DOHH2 (cell line): ENCODE results near the gene EBP.
A peak's percentile ranks its signal among the peaks of the same experiment; 100 is the strongest.
"Not testable (repeated sequence)": the region's sequence is repeated elsewhere in the genome, so short reads cannot be mapped to it uniquely, and the experiment has no call there.

ENCODE experiments used
- H3F3A ChIP-seq: fragments of 200-600 bp; sonication (generic), shearing (Covaris generic); 2 replicates; pipeline ENCODE4 v1.6.0; 2016; ENCODE audit warnings: antibody characterized with exemption, mild to moderate bottlenecking; ENCODE audit not compliant: control insufficient read depth, insufficient read depth
- H3K27ac ChIP-seq: fragments of 200-600 bp; sonication (generic); 2 replicates; pipeline ENCODE4 v1.5.1; 2014; ENCODE audit warnings: low read depth, mild to moderate bottlenecking, low read length, moderate library complexity
- H3K27me3 ChIP-seq: fragments of 200-600 bp; sonication (generic); 2 replicates; pipeline ENCODE4 v1.6.1; 2014; ENCODE audit warnings: mild to moderate bottlenecking, low read length, mixed read lengths; ENCODE audit not compliant: control insufficient read depth
- H3K36me3 ChIP-seq: fragments of 200-600 bp; sonication (generic); 2 replicates; pipeline ENCODE4 v1.6.1; 2014; ENCODE audit warnings: mild to moderate bottlenecking, low read length, moderate library complexity, mixed read lengths; ENCODE audit not compliant: control insufficient read depth
- H3K4me1 ChIP-seq: fragments of 200-600 bp; sonication (generic); 2 replicates; pipeline ENCODE4 v1.6.1; 2014; ENCODE audit warnings: mild to moderate bottlenecking, low read length, mixed read lengths; ENCODE audit not compliant: control insufficient read depth
- H3K4me2 ChIP-seq: fragments of 200-600 bp; sonication (generic); 2 replicates; pipeline ENCODE4 v1.6.0; 2014; ENCODE audit warnings: mild to moderate bottlenecking, low read length, moderate library complexity
- H3K4me3 ChIP-seq: fragments of 200-600 bp; sonication (generic); 2 replicates; pipeline ENCODE4 v1.5.1; 2014; ENCODE audit warnings: mild to moderate bottlenecking, low read length, mixed read lengths
- H3K79me2 ChIP-seq: fragments of 200-600 bp; sonication (generic); 2 replicates; pipeline ENCODE4 v1.6.1; 2014; ENCODE audit warnings: mild to moderate bottlenecking, low read length, mixed read lengths; ENCODE audit not compliant: control insufficient read depth
- H3K9me2 ChIP-seq: fragments of 200-600 bp; sonication (generic); replicated peaks from 2 replicates; pipeline ENCODE4 v1.6.1; 2014; ENCODE audit warnings: mild to moderate bottlenecking, low read length, mixed read lengths; ENCODE audit not compliant: control insufficient read depth
- H3K9me3 ChIP-seq: fragments of 200-600 bp; sonication (generic); 2 replicates; pipeline ENCODE4 v1.6.1; 2014; ENCODE audit warnings: antibody characterized with exemption, low read length, mixed read lengths; ENCODE audit not compliant: control insufficient read depth, insufficient read depth
- H4K20me1 ChIP-seq: fragments of 200-600 bp; sonication (generic); 2 replicates; pipeline ENCODE4 v1.6.0; 2014; ENCODE audit warnings: low read depth, mild to moderate bottlenecking, antibody characterized with exemption, low read length, moderate library complexity; ENCODE audit not compliant: control insufficient read depth, insufficient read depth
- CTCF ChIP-seq: fragments of 200-600 bp; sonication (generic); IDR thresholded peaks from one replicate; pipeline ENCODE4 v1.5.1; 2014; ENCODE audit warnings: antibody characterized with exemption, mild to moderate bottlenecking, low read depth, low read length; ENCODE audit not compliant: poor library complexity, severe bottlenecking
- EZH2phosphoT487 ChIP-seq: fragments of 200-600 bp; sonication (generic); IDR thresholded peaks from 2 replicates; pipeline ENCODE4 v1.6.1; 2017; ENCODE audit warnings: borderline replicate concordance, mild to moderate bottlenecking, antibody characterized with exemption, low read length, moderate library complexity, mixed read lengths

EBP gene

GRCh38 chrX:48541140-48541814 is 19.7 kb downstream of the EBP start:
- H3K4me1 ChIP-seq: peaks cover 19% of the 10 kb centered on the region
- H3K79me2 ChIP-seq: peaks cover 16% of the 10 kb centered on the region
- H3K9me3 ChIP-seq: no peaks in the 10 kb centered on the region
- H4K20me1 ChIP-seq: no peaks in the 10 kb centered on the region
- peaks cover 8% of the 10 kb centered on the region for H3K36me3 ChIP-seq
- no peaks in the 10 kb centered on the region for H3K27me3 ChIP-seq
- H3K4me3 ChIP-seq: no peak overlapping the region; the same call in 1 of the 2 replicates
- H3F3A ChIP-seq: no peaks in the 10 kb centered on the region
- no peaks in the 10 kb centered on the region for H3K9me2 ChIP-seq
- H3K27ac ChIP-seq: no peak overlapping the region
- TF ChIP-seq CTCF (no peak), EZH2phosphoT487 (no peak)
- H3K4me2 ChIP-seq: peak overlapping the region; percentile 86

GRCh38 chrX:48548871-48549270 is 27.3 kb downstream of the EBP start:
- peaks cover 14% of the 10 kb centered on the region for H3K4me1 ChIP-seq
- no peak overlapping the region for H3K4me2 ChIP-seq
- TF ChIP-seq EZH2phosphoT487 (no peak), CTCF (no peak)
- H4K20me1 ChIP-seq: no peaks in the 10 kb centered on the region
- H3K36me3 ChIP-seq: peaks cover 5% of the 10 kb centered on the region
- no peaks in the 10 kb centered on the region for H3K27me3 ChIP-seq
- H3K9me2 ChIP-seq: no peaks in the 10 kb centered on the region
- H3K9me3 ChIP-seq: no peaks in the 10 kb centered on the region
- H3F3A ChIP-seq: no peaks in the 10 kb centered on the region
- H3K27ac ChIP-seq: no peak overlapping the region
- H3K79me2 ChIP-seq: no peaks in the 10 kb centered on the region
- H3K4me3 ChIP-seq: no peak overlapping the region

GRCh38 chrX:48555731-48556325 is 34.2 kb downstream of the EBP start:
- H3K27me3 ChIP-seq, H3F3A ChIP-seq, H3K9me3 ChIP-seq, H4K20me1 ChIP-seq, H3K4me3 ChIP-seq, H3K79me2 ChIP-seq, H3K9me2 ChIP-seq, H3K27ac ChIP-seq, H3K4me2 ChIP-seq, H3K4me1 ChIP-seq: not testable (repeated sequence)
- H3K36me3 ChIP-seq: peaks cover 11% of the 10 kb centered on the region; the same call in 1 of the 2 replicates

GRCh38 chrX:48558271-48558670 is 36.7 kb downstream of the EBP start:
- Histone ChIP-seq H3F3A (no peaks in the 10 kb centered on the region), H3K4me3 (no peak overlapping the region), H3K79me2 (no peaks in the 10 kb centered on the region), H3K4me2 (no peak overlapping the region), H3K27ac (no peak overlapping the region), H3K36me3 (peaks cover 13% of the 10 kb centered on the region), H3K27me3 (no peaks in the 10 kb centered on the region), H4K20me1 (no peaks in the 10 kb centered on the region), H3K9me3 (no peaks in the 10 kb centered on the region), H3K4me1 (no peaks in the 10 kb centered on the region), H3K9me2 (no peaks in the 10 kb centered on the region)
- TF ChIP-seq CTCF (no peak), EZH2phosphoT487 (no peak)
